Stimulated activated CD4-positive, alpha-beta T cell treated with anti-CD3 and anti-CD28 coated beads, Interleukin-1b, Interleukin-23, amount 100 ng/mL, for 48 hours (primary cell): Measurements from ENCODE around the gene SLC44A3.

Experiments used
- DNase-seq: peaks from one replicate; pipeline ENCODE4 v3.0.0-alpha.2; 2020

Gene SLC44A3

GRCh38 chr1:94843430-94843829 lies 23.3 kb downstream of the SLC44A3 start:
- DNase-seq: no peak

GRCh38 chr1:94843846-94844245 lies 23.7 kb downstream of the SLC44A3 start:
- DNase-seq: no peak

DNA sequence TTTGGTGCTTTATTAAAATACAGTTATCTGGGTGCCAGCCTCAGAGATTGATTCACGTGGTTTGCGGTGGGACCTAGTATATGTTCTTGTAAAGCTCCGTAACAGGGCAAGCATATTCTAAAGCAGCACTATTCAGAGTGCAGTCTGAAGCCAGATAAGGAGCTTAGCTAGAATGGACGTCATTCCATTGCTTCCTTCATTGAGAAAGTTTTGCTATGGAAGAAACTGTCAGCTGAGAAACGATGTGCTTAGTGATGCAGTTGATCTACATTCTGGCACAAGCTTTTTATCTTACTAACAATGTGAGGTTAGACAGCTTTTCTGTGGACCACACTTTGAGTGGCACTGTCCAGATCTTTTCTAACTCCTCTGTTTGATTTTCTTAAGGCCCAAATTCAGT lies 26.2 kb downstream of the SLC44A3 start:
- DNase-seq: no peak

DNA sequence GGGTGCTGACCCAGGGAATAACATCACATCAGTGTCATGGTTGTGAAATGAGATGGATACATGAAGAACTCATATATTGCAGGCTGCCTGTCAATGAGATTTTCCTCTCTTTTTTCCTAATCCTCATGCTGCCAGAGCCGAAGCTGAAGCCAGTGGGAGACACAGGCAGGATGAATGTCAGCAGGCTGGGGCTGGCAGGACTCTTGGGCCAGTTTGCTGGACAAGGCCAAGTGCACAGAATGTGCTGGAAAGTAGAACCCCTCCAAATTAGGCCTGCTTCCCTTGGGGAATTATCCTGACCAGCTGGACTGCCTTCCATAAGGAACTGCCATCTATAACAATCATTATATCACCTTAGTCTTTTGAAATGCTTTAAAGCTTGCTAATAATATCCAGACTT lies 31.4 kb downstream of the SLC44A3 start:
- DNase-seq: no peak

DNA sequence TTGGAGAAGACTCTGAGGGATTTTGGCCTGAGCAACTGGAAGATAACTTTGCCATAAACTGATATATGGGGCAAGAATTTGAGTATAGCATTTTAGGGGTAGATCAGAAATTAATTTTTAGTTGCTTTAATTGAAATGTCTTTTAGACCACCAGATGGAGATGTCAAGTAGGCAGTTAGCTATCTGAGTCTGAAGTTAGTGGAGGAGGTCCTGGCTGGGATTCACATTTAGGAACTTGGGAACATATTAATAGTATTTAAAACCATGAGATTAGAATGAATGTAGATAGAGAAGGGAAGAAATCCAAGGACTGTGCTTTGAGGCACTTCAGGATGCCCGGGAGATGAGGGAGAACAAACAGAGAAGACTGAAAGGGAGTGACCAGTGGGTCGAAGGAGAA lies 32.6 kb downstream of the SLC44A3 start:
- no peak for DNase-seq

DNA sequence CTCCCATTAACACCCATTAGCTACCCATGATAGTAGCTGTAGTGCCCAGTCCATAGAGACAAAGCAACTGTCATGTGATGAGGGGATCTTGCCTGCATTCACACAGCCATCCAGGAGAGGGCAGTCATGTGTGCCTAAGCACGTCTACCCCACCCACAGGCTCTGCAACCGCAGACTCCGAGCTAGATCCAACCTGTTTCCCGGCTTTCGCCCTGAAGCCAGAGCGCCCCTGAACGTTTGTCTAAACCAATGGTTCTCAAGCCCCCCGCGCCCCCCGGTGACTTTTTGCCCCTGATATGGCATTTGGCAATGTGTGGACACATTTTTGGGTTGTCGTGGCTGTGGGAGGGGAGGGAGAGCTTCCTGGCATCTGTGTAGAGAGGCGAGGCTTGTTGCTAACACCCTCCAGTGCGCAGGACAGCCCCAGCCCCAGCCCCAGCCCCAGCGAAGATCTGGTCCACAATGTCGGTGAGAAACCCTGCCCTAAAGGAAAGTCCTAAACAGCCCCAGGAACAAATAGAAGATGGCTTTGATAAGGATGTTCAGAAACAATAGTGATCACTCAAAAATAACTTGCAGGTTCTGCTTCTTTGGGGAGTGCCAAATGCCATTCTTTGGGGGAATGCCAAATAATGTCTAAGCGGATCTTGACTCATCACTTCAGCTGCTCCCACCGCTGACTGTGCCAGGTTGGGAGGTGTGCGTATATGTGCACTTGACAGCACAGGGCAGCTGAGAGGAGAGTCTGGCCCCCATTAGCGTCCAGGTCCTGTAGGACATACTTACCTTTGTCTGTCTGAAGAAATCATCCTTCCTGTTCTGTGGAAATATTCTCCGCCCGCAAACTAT lies 34.5 kb downstream of the SLC44A3 start:
- DNase-seq: peak; percentile 79

DNA sequence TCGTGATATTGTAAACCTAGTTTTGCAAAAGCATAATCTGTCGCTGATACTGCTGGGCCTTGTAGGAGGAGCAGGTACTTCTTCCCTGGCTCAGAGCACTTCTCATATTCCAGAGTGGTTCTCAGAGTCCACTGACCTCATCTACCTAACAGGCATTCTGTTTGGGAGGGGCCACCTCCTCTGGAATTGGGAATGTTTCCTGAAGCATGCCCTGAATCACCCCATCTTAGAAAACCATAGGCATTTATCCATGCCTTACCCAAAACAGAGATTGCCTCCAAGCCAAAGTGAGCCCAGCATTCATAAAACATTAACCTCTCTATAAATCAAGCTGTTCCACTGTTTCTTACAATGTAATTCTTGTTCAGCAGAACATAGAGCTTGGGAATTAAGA lies 35.1 kb downstream of the SLC44A3 start:
- DNase-seq: no peak

GRCh38 chr1:94856004-94856403 lies 35.8 kb downstream of the SLC44A3 start:
- no peak for DNase-seq

DNA sequence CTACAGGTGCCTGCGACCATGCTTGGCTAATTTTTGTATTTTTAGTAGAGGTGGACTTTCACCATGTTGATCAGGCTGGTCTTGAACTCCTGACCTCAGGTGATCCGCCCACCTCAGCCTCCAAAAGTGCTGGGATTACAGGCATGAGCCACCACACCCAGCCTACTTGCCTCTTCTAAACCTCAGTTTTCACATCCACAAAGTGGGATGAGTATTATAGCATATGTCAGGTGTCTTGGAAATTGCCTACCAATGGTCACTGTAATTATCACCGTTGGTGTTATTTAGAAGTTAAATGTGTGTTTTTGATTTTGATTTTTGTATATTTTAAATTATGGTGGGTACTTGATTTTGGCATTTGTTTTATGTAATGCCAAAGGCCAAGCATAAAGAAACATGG lies 36.7 kb downstream of the SLC44A3 start:
- no peak for DNase-seq

DNA sequence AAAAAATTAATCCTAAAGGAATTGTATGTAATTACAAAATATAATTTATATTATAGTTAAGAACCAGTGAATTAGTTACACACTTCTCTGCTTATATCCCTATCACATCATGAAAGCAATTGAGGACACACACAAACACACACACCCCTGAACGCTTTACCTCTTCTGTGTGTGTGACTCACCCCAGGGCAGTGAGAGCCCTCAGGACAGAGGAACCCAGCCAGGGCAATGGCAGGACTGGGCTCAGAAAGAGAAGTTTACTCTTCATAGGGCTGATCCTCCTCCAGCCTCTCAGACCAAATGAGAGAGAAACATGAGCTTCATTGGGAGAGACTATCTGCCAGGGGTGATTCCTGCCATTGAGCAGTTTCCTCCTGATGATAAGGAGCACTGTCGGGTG lies 38.1 kb downstream of the SLC44A3 start:
- DNase-seq: no peak

DNA sequence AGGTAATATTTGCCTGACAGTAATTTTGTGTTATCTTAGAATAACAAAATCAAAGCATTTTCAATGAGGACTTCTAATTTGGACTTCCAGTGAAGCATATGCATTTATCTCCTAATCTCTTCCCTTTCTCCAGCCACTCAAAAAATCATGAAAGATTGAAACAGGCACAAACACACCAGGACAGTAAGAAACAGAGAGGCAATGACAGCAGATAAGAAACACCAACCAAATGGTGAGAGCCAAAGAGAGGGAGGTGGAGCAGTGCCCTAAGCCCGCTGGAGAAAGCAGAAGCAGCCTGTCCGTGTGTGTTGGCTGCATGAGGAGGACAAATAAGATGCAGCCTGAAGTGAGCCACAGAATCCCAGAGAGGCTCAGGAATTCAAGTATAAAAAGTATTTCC lies 39.0 kb downstream of the SLC44A3 start:
- DNase-seq: no peak

GRCh38 chr1:94862718-94863117 lies 42.6 kb downstream of the SLC44A3 start:
- DNase-seq: no peak

- no peak for DNase-seq
Observed at GRCh38 chr1:94863297-94863911, 43.2 kb downstream of the SLC44A3 start.

- DNase-seq: no peak
Observed at GRCh38 chr1:94863919-94864318, 43.8 kb downstream of the SLC44A3 start.

DNA sequence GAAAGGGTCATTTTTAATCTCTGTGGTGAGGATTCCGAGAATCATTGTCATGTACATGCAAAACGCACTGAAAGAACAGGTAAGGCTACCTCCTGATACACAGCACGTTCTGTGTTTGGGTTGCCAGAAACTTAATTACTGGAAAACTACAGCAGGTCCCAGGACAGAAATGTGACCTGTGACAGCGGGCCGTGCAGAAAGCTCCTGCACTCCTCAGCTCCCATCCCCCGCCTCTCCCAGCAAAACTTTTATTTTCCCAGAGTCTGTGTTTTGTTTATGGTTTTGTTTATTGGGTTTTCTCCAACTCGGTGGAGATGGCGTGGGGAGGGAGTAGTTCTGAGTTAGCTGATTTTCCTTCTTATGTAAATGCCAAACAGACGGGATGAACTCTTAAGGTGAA lies 44.7 kb downstream of the SLC44A3 start:
- no peak for DNase-seq

DNA sequence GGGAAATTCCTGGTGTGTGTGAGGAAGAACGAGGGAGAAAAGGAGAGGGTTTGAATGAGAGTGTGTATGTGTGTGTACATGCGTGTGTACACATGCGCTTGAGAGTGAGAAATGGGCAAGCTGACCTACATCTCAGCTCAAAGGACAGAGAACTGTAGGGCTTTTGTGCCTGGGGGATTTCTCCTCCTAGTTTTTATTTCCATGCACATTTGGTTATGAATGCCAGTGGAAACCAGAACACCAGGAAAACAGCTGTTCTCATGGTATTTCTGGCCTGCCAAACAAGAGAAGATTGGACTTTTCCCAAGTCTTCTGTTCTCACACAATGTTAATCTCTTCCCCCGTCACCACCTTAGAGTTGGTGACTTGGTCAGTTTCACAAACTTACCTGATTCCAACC lies 45.2 kb downstream of the SLC44A3 start:
- no peak for DNase-seq

GRCh38 chr1:94866164-94866807 lies 46.1 kb downstream of the SLC44A3 start:
- no peak for DNase-seq

GRCh38 chr1:94871031-94871430 lies 50.9 kb downstream of the SLC44A3 start:
- DNase-seq: no peak

GRCh38 chr1:94872771-94873495 lies 52.8 kb downstream of the SLC44A3 start:
- DNase-seq: no peak

GRCh38 chr1:94873520-94874351 lies 53.6 kb downstream of the SLC44A3 start:
- no peak for DNase-seq

DNA sequence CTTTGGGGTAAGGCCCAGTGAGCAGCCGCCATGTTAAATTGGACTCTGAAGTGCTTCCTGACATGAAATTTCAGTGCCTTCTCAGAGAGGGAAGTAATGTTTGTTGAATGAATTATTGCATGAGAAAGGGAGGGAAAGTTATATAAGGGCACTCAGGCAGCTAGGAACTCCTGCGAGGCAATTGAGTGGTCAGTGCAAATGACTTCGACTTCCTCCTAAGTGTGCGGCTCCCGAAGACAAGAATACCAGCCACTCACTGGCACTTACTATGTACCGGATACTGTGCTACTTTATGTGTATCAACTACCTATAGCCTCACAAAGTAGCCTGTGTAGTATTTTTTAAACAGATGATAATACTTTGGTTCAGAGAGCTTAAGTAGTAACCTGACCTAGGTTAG lies 54.3 kb downstream of the SLC44A3 start:
- DNase-seq: no peak

DNA sequence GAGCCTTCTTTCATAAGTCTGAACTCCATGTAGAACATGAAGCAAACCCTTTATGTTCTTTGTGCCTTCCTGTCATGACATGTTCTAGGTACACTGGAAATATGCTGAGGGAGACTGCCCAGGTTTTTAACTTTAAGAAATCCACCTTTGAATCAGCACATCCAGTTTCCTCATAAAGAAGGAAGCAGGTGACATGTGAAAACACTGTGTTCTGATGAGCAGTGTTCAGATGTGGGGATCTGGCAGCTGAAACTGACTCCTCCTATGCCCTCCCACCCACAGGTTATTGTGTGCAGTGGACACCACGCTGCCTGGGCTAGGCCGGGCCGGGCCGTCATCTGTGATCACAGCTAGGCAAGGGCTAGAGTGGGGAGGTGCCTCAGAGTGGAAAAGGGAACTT lies 55.6 kb downstream of the SLC44A3 start:
- no peak for DNase-seq

DNA sequence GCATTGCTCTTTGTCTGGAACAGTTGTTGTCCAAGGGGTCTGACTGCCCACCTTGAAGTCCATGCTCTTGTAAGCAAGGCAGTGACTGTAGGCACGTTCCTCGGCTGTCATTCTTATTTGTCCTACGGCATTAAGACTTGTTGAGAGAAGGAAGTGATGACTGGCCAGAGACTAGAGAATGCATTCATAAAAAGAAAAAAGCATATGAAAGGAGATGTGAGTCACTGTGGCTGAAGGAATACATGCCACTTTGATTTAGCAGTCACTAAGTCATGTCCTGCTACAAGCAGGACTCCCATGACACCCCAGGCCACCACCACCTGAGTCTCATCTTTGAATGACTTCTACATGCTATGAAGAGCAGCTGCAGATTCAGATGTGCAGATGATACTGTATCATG lies 56.2 kb downstream of the SLC44A3 start:
- no peak for DNase-seq
